Measurements from ENCODE around the gene LMAN1L. TPM values are rescaled to one million over a fixed set of nuclear protein-coding genes. Genes with fewer than 3 reads are reported as not detected.

LMAN1L gene
- total and polyA plus RNA-seq, 7 donors: 0.64 to 1.8 TPM; not detected in 5

- intact Hi-C loops (cut with DNase I): no loop called here
- no peak for DNase-seq
- no peaks in the 10 kb centered on the region for H3K9me3 ChIP-seq
- peaks cover 8 to 13% (median 11%) of the 10 kb centered on the region in 4 donors for H3K36me3 ChIP-seq
- no peak for TF ChIP-seq POLR2A (IDR thresholded peaks at IDR 0.05)
- peaks cover 0 to 26% (median 12%) of the 10 kb centered on the region in 4 donors for H3K4me1 ChIP-seq
- H3K4me3 ChIP-seq: no peak overlapping the region
- no peak overlapping the region for H3K27ac ChIP-seq
- 56 to 58% methylated on average over 9 of the region's 9 CpGs for WGBS, 2 donors
- H3K27me3 ChIP-seq: no peaks in the 10 kb centered on the region
Observed at GRCh38 chr15:74857671-74858368, 45.2 kb downstream of the LMAN1L start.

- no peaks in the 10 kb centered on the region for H3K9me3 ChIP-seq
- intact Hi-C loops (cut with DNase I): no loop called here
- WGBS, 2 donors: 71 to 76% methylated on average over 4 of the region's 4 CpGs
- peaks cover 0 to 28% (median 12%) of the 10 kb centered on the region in 4 donors for H3K4me1 ChIP-seq
- no peak for DNase-seq
- no peak overlapping the region for H3K27ac ChIP-seq
- no peak for TF ChIP-seq EP300 (IDR thresholded peaks at IDR 0.05)
- no peak for TF ChIP-seq CTCF (IDR thresholded peaks at IDR 0.05)
- TF ChIP-seq POLR2AphosphoS5 (IDR thresholded peaks at IDR 0.05): no peak
- no peak for TF ChIP-seq POLR2A (IDR thresholded peaks at IDR 0.05)
- H3K36me3 ChIP-seq: peaks cover 4 to 9% (median 6%) of the 10 kb centered on the region in 4 donors
- H3K4me3 ChIP-seq: no peak overlapping the region
- H3K27me3 ChIP-seq: no peaks in the 10 kb centered on the region
Observed at GRCh38 chr15:74858369-74858740, 45.7 kb downstream of the LMAN1L start.

- H3K27ac ChIP-seq: peak overlapping the region in 2 of 4 donors; percentile 10 to 64
- intact Hi-C loops (cut with DNase I): no loop called here
- H3K36me3 ChIP-seq: peaks cover 0 to 3% (median 0%) of the 10 kb centered on the region in 4 donors
- WGBS, 2 donors: 63 to 77% methylated on average over 11 of the region's 11 CpGs
- TF ChIP-seq EP300 (IDR thresholded peaks at IDR 0.05) (no peak), POLR2AphosphoS5 (IDR thresholded peaks at IDR 0.05) (no peak), CTCF (IDR thresholded peaks at IDR 0.05) (no peak), POLR2A (IDR thresholded peaks at IDR 0.05) (no peak)
- H3K4me1 ChIP-seq: peaks cover 0 to 33% (median 10%) of the 10 kb centered on the region in 4 donors
- DNase-seq: no peak
- H3K4me3 ChIP-seq: no peak overlapping the region
- H3K27me3 ChIP-seq: no peaks in the 10 kb centered on the region
- H3K9me3 ChIP-seq: no peaks in the 10 kb centered on the region
Observed at GRCh38 chr15:74863239-74864056, 50.8 kb downstream of the LMAN1L start.

- H3K27ac ChIP-seq: peak overlapping the region in 1 of 4 donors; percentile 64
- 75 to 84% methylated on average over 6 of the region's 6 CpGs for WGBS, 2 donors
- peaks cover 0 to 33% (median 16%) of the 10 kb centered on the region in 4 donors for H3K4me1 ChIP-seq
Observed at GRCh38 chr15:74864296-74864695, 51.7 kb downstream of the LMAN1L start.

More at GRCh38 chr15:74864296-74864695, 51.7 kb downstream of the LMAN1L start:
- no peak for DNase-seq
- H3K27me3 ChIP-seq: no peaks in the 10 kb centered on the region
- no peak for TF ChIP-seq POLR2A (IDR thresholded peaks at IDR 0.05)
- TF ChIP-seq POLR2AphosphoS5 (IDR thresholded peaks at IDR 0.05): no peak
- no peak for TF ChIP-seq EP300 (IDR thresholded peaks at IDR 0.05)
- TF ChIP-seq CTCF (IDR thresholded peaks at IDR 0.05): no peak
- peaks cover 0 to 3% (median 0%) of the 10 kb centered on the region in 4 donors for H3K36me3 ChIP-seq
- H3K9me3 ChIP-seq: no peaks in the 10 kb centered on the region
- H3K4me3 ChIP-seq: no peak overlapping the region
- intact Hi-C loops (cut with DNase I): no loop called here
